ENCODE measurements around the gene DOCK1.
"Not testable (repeated sequence)": the region's sequence is repeated elsewhere in the genome, so short reads cannot be mapped to it uniquely, and the experiment has no call there.

Gene DOCK1

DNA sequence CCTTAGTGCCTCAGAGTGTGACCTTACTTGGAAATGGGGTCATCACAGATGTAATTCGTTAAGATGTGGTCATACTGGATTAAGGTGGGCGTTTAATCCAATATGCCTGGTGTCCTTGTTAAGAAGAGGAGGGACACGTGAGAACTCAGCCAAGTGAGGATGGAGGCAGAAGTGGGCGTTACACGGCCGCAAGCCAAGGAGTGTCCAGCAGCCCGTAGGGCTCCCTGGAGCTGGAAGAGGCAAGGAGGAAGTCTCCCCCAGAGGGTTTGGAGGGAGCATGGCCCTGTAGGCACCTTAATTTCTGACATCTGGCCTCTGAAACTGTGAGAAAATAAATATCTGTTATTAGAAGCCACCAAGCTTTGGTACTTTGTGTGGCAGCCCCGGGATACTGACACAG, 21.3 kb downstream of the DOCK1 start:
- DNase-seq (ENCODE audit: low spot score), result no peak

DNA sequence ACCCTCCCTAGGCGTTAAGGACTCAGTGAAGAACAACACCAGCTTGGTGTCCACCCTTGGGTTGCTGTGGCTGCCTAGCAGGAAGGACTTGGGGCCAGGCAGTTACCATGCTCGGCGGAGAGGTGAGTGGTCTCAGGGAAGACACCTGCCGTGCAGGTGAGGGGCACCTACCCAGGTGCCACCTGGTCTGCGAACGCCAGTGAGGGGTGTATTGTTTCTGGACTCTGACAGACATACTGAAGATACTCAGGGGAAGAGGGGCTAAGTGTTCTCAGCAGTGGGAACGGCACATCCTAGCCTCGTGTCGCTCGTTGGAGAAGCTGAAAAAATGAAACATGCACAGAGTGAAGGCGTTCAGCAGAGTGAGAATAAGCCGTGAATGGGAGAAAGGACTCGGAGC, 22.6 kb downstream of the DOCK1 start:
- no peak for DNase-seq (ENCODE audit: low spot score)

DNA sequence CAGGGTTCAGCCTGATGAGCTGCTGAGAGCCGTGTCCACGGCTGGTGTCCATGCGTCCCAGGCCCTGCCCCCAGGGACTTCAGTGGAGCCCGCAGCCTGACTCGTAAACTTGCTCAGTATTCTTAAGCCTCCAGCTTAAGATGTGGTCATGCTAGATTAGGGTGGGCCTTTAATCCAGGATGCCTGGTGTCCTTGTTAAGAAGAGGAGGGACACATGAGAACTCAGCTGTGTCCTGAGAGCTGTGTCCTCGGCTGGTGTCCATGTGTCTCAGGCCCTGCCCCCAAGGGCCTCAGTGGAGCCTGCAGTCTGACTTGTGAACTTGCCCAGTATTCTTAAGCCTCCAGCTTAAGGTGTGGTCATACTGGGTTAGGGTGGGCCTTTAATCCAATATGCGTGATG, 23.0 kb downstream of the DOCK1 start:
- DNase-seq (ENCODE audit: low spot score), result no peak

DNA sequence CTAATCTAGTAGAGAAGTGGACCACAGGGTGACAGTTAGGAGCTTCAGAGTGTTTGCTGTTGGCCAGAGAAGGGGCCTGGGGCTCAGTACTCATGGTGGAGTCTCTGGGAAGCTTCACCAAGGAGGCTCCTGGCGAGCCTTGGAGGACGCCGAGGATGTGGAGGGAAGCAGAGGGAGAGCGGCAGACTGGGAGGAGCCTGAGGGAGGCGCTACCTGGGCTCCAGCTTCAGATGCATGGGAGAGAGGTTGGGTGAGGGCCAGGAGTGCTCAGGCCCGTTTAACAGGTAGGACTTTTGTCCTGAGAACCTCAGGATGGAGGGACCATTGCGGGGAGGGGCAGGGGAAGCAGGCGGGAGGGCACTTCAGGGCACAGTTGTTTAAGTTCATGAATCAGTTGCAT, 24.2 kb downstream of the DOCK1 start:
- DNase-seq (ENCODE audit: low spot score), result no peak

DNA sequence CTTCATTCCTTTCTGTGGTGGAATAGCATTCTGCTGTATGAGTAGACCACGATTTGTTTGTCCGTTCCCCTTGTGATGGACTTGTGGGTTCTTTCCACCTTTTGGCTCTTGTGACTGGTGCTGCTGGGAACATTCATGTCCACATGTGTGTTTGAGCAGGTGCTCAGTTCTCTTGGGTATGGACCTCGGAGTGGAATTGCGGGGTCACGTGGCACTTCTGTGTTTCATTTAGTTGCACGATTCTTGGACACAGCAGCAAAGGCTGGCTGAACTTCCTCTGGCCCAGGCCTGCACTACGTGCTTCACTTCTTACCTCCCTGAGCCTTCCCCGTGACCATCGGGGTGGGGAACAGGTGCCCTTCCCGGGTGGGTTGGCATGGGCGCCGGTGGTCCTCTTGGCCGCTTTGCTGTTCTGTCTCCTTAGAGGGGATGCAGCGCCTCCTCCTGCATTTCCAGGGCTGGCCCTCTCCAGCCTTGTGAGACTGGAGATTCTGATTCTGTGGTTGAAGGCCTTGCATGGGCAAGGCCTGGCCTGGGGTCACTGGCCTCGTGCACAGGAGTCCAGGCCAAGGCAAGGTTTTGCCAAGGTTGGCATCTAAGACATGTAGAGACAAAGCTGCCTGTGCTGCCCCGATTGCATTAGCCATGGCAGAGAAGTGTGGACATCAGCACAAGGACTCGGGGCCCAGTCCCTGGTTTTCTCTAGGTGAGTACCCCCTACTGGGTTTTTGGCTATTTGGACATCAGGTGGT, 25.1 kb downstream of the DOCK1 start:
- no peak for DNase-seq (ENCODE audit: low spot score)

DNA sequence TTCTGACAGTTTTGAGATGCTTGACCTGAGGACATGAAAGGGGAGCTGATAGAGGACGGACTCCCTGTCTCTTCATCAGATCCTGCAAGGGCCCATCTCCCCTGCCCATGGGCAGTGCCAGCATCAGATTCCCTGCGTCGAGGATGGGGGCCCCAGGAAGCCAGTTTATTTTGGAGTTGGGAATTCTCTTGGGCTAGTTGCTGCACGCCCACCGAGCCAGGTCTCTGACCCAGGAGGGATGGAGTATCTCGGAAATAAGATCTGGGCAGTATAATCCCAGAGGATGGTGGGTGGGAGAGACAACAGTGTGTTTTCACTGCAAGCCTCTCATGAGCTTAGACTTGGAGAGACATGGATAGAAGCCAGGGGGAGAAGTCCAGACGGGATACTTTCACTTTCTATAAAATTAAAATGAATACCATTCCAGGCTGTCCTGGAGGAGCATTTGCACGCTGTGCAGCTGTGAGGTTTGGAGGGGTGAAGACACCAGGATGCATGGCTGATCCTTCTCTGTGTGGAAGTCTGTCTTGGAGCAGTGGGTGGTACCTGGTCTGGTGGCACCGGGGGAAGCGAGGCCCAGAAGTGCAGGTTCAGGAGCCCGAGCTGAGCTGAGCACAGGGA, 25.8 kb downstream of the DOCK1 start:
- no peak for DNase-seq (ENCODE audit: low spot score)

DNA sequence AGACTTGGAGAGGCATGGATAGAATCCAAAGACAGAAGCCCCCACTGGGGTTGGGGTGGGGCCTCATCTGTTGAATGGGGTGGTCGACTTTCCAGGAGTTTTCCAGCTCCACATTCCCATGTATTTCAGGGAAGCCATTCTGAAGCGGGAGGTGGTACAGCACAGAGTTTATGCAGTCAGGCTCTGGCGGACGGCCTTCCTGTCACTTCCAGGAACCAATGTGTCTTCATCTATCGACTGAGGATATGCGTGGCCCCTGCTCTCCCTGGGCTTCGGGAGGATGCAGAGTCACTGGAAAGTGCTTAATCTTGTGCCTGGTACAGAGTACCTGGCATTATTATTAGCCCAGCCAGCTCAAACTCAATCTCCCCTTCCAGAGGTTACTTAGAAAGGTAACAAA, 26.3 kb downstream of the DOCK1 start:
- no peak for DNase-seq (ENCODE audit: low spot score)

DNA sequence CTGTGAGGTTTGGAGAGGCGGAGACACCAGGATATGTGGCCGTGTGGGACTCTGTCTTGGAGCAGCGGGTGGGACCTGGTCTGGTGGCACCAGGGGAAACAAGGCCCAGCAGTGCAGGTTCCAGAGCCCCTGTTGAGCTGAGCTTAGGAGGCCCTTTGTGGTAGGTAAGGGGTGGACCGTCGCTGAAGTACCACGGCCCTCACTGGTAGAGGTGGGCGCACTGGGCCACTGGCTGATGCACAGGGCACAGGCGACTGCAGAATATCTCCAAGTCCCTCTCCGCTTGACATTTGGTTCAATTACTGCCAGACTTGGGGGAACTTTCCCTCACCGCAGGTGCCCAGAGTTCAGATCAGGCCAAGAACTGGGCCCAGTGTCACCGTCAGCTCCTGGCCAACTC, 27.3 kb downstream of the DOCK1 start:
- no peak for DNase-seq (ENCODE audit: low spot score)

DNA sequence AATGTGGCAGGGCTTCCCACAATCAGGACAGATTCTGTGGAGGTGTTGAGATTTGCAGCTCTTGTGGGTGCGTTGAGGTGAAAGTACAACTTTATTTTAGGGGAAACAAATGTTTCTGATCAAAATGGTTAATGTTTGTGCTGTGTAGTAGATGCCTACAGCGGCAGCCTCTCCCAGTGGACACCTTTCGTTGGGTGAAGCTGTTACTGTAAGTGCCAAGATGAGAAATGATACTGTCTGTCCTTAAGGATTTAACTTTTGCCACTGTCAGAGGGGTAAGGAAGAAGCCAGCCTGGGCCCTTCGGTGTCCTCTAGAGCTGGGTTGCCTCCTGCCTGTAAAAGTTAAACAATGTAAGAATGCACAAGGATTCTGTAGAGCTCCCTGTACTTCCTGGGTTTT, 27.9 kb downstream of the DOCK1 start:
- DNase-seq (ENCODE audit: low spot score), result no peak

DNA sequence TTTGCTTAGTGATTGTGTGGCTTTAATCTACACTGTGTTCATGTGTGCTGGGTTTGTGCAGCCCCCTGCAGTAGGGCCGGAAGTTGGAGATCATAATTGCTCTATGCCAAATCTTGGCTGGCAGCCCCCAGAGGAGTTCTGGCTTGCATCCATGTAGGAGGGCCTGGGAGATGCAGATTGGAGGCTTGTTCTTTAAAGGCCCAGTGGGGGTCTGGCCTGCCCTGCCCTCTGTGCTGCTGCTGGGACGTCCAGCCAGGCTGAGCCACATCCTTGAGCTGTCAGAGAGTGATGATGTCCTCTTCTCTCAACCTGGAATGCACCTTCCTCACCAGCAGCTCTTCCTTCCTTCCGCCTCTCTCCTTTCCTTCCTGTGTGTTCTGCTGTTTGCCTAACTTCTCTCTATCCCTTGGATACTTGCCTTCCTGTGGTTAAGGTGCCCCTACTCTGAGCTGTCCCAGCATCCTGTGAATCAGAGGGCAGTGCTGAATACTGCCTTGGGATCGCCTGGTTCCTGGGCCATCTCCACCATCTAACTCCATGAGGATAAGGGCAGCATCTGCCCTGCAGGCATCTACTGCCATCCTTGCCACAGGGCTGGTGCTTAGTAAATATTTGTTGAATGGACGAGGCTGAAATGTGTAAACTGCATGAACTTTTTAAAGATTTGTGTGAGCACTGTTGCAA, 30.2 kb downstream of the DOCK1 start:
- no peak for DNase-seq (ENCODE audit: low spot score)

DNA sequence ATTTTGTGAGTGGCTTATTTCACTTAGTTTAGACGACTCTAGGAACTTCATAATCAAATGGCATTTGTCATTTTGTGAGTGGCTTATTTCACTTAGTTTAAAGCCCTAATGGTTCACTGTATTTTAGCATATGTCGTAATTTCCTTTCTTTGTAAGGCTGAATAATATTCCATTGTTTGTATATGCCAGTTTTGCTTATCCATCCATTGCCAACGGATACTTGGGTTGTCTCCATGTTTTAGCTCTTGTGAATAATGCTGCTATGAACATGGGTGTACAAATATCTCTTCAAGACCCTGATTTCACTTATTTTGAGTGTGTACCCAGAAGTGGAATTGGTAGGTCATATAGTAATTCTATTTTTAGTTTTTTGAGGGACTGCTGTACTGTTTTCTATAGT, 31.8 kb downstream of the DOCK1 start:
- no peak for DNase-seq (ENCODE audit: low spot score)

DNA sequence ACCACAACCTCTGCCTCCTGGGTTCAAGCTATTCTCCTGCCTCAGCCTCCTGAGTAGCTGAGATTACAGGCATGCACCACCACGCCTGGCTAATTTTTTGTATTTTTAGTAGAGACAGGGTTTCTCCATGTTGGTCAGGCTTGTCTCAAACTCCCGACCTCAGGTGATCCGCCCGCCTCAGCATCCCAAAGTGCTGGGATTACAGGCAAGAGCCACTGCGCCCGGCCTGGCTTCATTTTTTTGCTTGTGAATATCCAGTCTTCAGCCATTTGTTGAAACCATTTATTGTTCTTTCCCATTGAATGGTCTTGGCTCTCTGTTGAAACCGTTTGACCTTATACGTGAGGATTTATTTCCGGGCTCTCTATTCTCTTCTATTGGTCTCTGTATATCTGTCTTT, 32.9 kb downstream of the DOCK1 start:
- DNase-seq (ENCODE audit: low spot score), result not testable (repeated sequence)

DNA sequence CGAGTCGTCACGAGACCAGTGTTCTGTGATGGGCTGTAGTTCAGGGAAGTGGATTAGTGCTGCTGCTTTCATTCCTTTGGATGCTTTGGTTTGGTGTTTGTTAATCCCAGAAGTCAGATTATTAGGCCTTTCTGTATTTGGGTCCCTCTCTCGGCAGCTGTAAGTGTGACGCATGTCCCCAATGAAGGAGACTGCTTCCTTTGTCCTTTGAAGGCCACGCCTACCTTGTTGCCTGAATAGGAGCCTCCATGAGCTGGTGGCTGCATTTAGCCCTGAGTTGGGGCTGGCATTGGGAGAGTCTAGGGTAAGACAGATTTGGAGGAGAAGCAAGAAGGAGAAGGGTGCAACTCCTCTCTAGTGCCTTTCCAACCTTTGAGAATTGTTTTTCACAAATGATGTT, 34.5 kb downstream of the DOCK1 start:
- no peak for DNase-seq (ENCODE audit: low spot score)

DNA sequence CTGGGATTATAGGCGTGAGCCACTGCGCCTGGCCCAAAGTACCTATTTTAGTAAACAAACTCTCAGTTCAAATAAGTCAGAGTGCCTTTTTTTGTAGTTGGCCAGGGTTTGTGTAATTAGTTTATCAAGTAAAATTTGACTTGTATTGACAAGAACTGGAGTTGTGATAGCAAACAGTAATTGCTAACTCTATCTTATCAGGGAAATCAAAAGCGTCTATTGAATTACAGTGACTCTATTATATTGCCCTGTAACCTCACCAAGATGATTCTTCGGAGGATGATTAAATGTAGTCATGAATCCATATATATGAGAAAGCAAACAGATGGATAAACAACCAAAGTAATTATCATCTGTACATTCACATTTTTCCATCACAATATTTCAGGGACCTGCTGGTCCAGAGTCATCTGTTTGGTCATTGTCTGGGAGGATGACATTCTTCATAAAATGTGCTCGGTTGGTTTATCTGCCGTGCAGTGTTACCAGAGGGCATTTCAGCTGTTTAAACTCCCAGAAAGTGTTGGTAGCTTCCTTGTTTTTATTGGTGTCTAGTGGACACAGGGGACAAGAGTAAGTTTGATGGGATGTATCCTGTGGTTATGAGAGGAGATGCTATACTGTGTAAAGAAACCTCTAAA, 35.6 kb downstream of the DOCK1 start:
- DNase-seq (ENCODE audit: low spot score), result no peak

DNA sequence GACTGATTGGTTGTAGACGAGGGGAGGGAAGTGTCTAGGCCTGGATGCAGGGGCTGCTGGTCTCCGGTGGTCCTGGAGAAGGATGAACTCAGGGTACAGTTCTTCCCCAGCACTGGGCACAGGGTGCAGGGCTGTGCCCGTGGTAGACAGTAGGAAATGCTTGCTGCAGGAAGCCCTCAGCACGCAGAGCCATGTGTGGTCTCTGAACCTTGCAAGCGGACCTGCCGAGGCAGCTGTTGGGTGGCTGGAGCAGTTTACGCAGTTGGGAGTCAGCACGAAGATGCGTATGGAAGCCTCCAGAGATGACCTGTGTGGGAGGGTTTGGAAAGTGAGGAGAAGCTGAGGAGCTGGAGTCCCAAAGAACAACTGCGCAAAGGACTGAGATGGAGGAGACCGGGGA, 39.0 kb downstream of the DOCK1 start:
- DNase-seq (ENCODE audit: low spot score), result no peak

DNA sequence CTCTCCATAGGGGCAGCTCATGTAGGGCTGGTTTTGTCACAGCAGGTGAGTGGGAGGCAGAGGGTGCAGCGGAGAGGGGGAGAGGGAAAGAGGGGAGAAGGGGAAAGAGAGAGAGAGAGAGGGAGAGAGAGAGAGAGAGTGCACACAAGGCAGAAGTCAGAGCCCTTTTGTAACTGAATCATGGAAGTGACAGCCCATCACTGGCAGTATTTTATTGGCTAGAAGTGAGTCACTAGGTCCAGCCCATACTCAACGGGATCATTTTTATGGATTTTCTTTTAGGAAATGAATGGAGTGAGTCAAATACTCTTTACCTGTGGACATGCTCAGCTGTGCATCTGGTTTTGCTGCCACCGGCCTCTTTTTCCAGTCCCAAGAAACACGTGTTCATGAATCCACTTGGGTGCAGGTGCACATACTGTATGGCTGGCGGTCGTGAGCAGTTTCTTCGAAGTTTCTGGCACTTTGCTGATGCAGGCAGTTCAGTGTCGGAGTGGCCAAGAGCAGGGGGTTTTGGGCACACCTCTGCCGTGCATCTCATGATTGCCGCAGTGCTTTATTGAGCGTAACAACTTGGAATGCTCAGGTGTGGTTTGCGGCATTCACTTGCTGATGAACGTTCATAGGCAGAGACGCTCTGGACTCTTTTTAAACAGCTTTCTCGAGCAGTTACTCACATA, 40.3 kb downstream of the DOCK1 start:
- no peak for DNase-seq (ENCODE audit: low spot score)

DNA sequence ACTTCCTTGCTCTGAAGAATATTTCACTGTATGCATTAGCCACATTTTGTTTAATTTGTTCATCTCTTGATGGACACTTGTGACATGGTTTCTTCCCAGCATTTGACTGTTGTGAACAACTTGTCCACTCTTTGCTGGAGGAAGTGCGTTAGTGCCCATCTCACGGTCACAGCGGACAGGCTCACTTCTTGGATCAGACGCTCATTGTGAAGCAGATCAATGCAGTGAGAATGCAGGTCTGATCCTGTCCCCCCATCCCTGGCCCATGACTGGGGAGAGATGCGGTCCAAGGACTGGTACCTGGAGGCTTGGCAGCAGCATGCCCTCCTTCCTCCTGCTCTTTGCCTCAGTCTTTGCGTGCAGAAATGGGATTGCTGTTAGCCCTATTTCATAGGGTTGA, 41.5 kb downstream of the DOCK1 start:
- DNase-seq (ENCODE audit: low spot score), result no peak

DNA sequence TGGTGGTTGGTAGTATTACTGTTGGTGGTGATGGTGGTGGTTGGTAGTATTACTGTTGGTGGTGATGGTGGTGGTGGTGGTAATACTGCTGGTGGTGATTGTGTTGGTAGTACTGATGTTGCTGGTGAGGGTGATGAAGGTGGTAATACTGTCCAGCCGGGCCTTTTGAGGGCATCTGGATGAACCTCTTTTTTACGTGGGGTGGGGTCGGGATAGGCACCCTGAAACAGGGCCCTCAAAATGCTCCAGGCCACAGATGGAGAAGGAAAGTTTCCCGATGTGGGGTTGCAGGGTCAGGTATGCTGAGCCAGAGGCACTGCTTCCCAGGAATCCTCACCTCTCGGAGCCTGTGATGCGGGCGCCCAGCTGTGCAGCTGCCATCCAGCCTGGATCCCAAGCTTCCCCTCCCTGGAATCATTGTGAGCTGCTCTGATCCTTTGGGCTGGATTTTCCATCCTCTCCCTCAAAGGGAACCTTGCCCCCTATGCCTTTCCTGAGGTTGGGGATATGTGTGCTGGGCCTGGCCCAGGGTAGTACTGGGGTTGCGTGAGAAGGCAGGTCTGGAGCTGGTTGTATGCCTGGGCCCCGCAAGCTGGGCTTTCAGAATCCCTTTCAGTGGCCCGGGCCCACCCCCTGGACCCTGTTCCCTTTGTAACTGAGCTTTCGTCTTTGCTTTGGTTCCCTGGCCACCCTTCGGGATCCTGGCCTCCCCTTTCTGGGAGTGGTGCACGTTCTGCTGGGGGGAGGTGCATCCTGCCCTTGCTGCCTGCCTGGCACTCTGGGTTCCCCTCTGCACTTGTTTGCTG, 43.3 kb downstream of the DOCK1 start:
- DNase-seq (ENCODE audit: low spot score), result no peak

DNA sequence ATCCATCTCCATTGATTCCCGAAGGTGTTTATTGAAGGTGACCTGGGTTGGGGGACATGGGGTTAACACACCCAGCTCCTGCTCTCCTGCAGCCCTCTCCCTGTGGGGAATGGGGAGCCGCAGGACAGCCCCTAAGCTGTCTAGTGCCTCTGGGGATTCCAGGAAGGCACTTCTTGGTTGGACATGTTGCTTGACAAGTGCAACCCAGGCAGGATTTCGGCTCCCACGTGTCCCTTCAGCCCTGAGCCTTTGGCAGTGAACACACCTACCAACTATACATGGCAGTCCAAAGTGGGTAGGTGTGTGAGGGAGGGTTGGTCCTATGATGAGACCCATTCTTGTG, 43.9 kb downstream of the DOCK1 start:
- DNase-seq (ENCODE audit: low spot score), result no peak

DNA sequence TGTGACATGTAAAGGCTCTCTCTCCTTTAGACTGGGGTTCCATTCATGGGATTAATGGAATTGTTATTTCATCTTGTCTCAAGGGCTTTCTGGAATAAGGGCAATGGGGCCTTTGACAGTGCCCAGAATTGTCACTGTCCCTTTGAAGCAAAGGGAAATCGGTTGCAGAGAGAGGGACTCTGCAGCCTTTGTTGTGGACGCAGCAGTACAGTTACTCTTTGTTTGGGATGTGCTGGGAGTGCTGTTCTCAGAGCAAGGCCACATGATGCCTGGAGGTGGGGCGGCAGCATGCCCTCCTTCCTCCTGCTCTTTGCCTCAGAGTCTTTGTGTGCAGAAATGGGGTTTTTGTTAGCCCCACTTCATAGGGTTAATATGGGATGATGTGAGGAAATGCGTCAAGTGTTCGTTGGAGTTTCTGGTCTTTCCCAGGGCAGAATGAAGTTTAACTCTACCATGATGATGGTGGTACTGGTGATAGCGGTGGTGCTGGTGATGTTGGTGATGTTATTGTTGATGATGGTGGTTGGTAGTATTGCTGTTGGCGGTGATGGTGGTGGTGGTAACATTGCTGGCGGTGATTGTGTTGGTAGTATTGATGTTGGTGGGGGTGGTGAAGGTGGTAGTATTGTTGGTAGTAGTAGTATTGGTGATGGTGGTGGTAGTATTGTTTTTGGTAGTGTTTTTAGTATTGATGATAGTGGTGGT, 45.3 kb downstream of the DOCK1 start:
- DNase-seq (ENCODE audit: low spot score), result no peak

DNA sequence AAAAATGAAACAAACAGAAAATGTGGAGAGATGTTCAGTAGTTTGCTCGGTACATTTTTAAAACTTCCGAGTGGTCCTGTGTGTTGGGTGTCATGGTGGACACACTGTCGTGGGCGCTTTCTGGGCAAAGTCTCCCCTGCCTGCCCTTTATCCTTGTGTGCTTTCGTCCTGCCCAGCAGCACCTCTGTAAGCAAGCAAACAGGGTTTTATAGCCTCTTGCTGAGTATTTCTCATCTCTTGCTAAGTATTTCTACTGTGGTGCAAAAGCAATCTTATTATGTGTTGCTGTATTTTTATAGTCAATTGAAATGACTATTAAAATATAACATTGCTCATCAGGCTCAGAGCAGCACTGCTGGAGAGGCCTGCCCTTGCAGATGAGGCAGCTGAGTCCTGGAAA, 48.7 kb downstream of the DOCK1 start:
- no peak for DNase-seq (ENCODE audit: low spot score)

Measured in HuH-7.5 (cell line).